ENCODE measurements around the gene PCCA. TPM values are rescaled to one million over a fixed set of nuclear protein-coding genes. Genes with fewer than 3 reads are reported as not detected.

PCCA gene
- total and polyA plus RNA-seq, 2 donors (not counting 1 experiment from before 2014, with no cell fraction given), result 4.8 to 17.4 TPM

DNA sequence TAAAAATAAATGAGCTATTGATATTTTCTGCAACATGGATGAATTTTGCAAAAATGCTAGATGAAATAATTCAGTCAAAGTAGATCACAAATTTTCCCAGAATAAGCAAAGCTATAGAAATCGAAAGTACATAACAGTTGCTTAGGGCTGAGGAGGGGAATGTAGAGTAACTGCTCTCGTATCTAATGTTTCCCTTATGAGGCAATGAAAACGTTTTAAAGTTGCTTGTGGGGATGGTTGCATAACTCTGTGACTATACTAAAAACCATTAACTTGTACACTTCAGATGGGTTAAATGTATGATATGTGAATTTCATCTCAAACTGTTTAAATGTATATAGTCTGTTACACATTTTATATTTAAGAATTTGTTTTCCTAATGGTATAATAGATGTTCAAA is 268.0 kb downstream of the PCCA start:
- DNase-seq, result no peak
- ATAC-seq (ENCODE audit: low read depth), result no peak
- Histone ChIP-seq H3K27ac (ENCODE audit: low read length in 2 of 2) (no peak overlapping the region), H3K27me3 (replicated peaks in 1 of 4; ENCODE audit: control extremely low read depth in 1 of 4, control insufficient read depth in 3 of 4, insufficient read depth in 4 of 4, low read length in 3 of 4) (no peaks in the 10 kb centered on the region), H3K4me2 (replicated peaks; ENCODE audit: low read depth, low read length, poor library complexity, severe bottlenecking) (no peak overlapping the region), H3K36me3 (replicated peaks in 1 of 2; ENCODE audit: control extremely low read depth in 1 of 2, control insufficient read depth in 1 of 2, extremely low read depth in 1 of 2, insufficient read depth in 2 of 2, low read length in 1 of 2) (no peaks in the 10 kb centered on the region), H2AFZ (ENCODE audit: insufficient read depth, low read depth, low read length, poor library complexity, severe bottlenecking) (no peak overlapping the region), H3K4me1 (ENCODE audit: control insufficient read depth in 2 of 2, insufficient read depth in 2 of 2, low read length in 2 of 2) (no peaks in the 10 kb centered on the region), H3K9me3 (ENCODE audit: control extremely low read depth in 1 of 3, control insufficient read depth in 2 of 3, insufficient read depth in 1 of 3, low read length in 2 of 3) (peaks cover 0 to 4% (median 0%) of the 10 kb centered on the region in 3 donors), H4K20me1 (ENCODE audit: control insufficient read depth, insufficient read depth, low read length, poor library complexity, severe bottlenecking) (no peaks in the 10 kb centered on the region), H3K4me3 (ENCODE audit: control extremely low read depth in 1 of 5, extremely low read depth in 1 of 5, insufficient read depth in 1 of 5, low read depth in 2 of 5, low read length in 4 of 5) (no peak overlapping the region), H3K9ac (ENCODE audit: low read length) (no peak overlapping the region), H3K79me2 (ENCODE audit: control insufficient read depth, insufficient read depth, low read length) (no peaks in the 10 kb centered on the region)
- Mint-ChIP-seq H3K27ac (no peak overlapping the region), H3K9me3 (ENCODE audit: insufficient read depth) (no peaks in the 10 kb centered on the region), H3K4me1 (no peaks in the 10 kb centered on the region), H3K27me3 (no peaks in the 10 kb centered on the region), H3K4me3 (no peak overlapping the region)
- ChIA-PET POLR2A (no interaction called here), CTCF (no interaction called here)
- TF ChIP-seq, protein P1, sequence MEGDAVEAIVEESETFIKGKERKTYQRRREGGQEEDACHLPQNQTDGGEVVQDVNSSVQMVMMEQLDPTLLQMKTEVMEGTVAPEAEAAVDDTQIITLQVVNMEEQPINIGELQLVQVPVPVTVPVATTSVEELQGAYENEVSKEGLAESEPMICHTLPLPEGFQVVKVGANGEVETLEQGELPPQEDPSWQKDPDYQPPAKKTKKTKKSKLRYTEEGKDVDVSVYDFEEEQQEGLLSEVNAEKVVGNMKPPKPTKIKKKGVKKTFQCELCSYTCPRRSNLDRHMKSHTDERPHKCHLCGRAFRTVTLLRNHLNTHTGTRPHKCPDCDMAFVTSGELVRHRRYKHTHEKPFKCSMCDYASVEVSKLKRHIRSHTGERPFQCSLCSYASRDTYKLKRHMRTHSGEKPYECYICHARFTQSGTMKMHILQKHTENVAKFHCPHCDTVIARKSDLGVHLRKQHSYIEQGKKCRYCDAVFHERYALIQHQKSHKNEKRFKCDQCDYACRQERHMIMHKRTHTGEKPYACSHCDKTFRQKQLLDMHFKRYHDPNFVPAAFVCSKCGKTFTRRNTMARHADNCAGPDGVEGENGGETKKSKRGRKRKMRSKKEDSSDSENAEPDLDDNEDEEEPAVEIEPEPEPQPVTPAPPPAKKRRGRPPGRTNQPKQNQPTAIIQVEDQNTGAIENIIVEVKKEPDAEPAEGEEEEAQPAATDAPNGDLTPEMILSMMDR (IDR thresholded peaks at IDR 0.05), result no peak
- no peak for TF ChIP-seq EZH2 (IDR thresholded peaks at IDR 0.05; ENCODE audit: borderline replicate concordance, insufficient read depth, low read depth, low read length, poor library complexity, severe bottlenecking)
- WGBS (ENCODE audit: insufficient coverage), result no CpG with 5 or more reads among the region's 3 CpGs
- intact Hi-C loops (cut with micrococcal nuclease), result no loop called here

DNA sequence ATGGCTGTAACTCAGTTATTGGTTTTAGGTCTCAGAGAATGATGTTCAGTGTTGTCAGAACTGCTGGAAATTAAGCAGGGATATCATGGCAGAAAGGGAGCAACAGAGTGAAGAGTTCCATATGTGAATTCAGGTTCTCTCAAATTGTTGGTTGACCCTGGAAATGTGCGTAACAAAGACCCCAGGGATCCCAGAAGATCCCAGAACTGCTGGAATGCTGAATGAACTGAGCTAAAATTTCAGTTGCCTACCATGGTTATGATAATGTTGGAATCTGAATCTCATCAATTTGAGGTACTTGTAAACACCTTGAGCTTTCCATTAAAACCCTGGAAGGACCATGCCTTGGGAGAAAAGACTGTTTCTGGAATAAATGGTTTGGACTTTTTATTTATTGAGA is 268.9 kb downstream of the PCCA start:
- ChIA-PET POLR2A (no interaction called here), CTCF (no interaction called here)
- H4K20me1 ChIP-seq (ENCODE audit: control insufficient read depth, insufficient read depth, low read length, poor library complexity, severe bottlenecking), result no peaks in the 10 kb centered on the region
- H3K4me3 ChIP-seq (ENCODE audit: control extremely low read depth in 1 of 5, extremely low read depth in 1 of 5, insufficient read depth in 1 of 5, low read depth in 2 of 5, low read length in 4 of 5), result no peak overlapping the region
- no peak for TF ChIP-seq EZH2 (IDR thresholded peaks at IDR 0.05; ENCODE audit: borderline replicate concordance, insufficient read depth, low read depth, low read length, poor library complexity, severe bottlenecking)
- TF ChIP-seq, protein P1 (IDR thresholded peaks at IDR 0.05), result no peak
- Mint-ChIP-seq H3K27me3 (no peaks in the 10 kb centered on the region), H3K9me3 (ENCODE audit: insufficient read depth) (no peaks in the 10 kb centered on the region), H3K27ac (no peak overlapping the region), H3K4me1 (no peaks in the 10 kb centered on the region), H3K4me3 (no peak overlapping the region)
- H3K27me3 ChIP-seq (replicated peaks in 1 of 4; ENCODE audit: control extremely low read depth in 1 of 4, control insufficient read depth in 3 of 4, insufficient read depth in 4 of 4, low read length in 3 of 4), result no peaks in the 10 kb centered on the region
- 100% methylated on average over 1 of the region's 1 CpG for WGBS (ENCODE audit: insufficient coverage)
- H3K79me2 ChIP-seq (ENCODE audit: control insufficient read depth, insufficient read depth, low read length), result no peaks in the 10 kb centered on the region
- H3K4me1 ChIP-seq (ENCODE audit: control insufficient read depth in 2 of 2, insufficient read depth in 2 of 2, low read length in 2 of 2), result no peaks in the 10 kb centered on the region
- no peak overlapping the region for H3K27ac ChIP-seq (ENCODE audit: low read length in 2 of 2)
- intact Hi-C loops (cut with micrococcal nuclease), result no loop called here
- no peaks in the 10 kb centered on the region for H3K9me3 ChIP-seq (ENCODE audit: control extremely low read depth in 1 of 3, control insufficient read depth in 2 of 3, insufficient read depth in 1 of 3, low read length in 2 of 3)
- no peak overlapping the region for H3K4me2 ChIP-seq (replicated peaks; ENCODE audit: low read depth, low read length, poor library complexity, severe bottlenecking)
- ATAC-seq (ENCODE audit: low read depth) (no peak), DNase-seq (no peak)
- H3K9ac ChIP-seq (ENCODE audit: low read length), result no peak overlapping the region
- no peaks in the 10 kb centered on the region for H3K36me3 ChIP-seq (replicated peaks in 1 of 2; ENCODE audit: control extremely low read depth in 1 of 2, control insufficient read depth in 1 of 2, extremely low read depth in 1 of 2, insufficient read depth in 2 of 2, low read length in 1 of 2)
- no peak overlapping the region for H2AFZ ChIP-seq (ENCODE audit: insufficient read depth, low read depth, low read length, poor library complexity, severe bottlenecking)
